ENCODE measurements around the gene MBOAT1.
"Not testable (repeated sequence)": the region's sequence is repeated elsewhere in the genome, so short reads cannot be mapped to it uniquely, and the experiment has no call there.

MBOAT1 gene

DNA sequence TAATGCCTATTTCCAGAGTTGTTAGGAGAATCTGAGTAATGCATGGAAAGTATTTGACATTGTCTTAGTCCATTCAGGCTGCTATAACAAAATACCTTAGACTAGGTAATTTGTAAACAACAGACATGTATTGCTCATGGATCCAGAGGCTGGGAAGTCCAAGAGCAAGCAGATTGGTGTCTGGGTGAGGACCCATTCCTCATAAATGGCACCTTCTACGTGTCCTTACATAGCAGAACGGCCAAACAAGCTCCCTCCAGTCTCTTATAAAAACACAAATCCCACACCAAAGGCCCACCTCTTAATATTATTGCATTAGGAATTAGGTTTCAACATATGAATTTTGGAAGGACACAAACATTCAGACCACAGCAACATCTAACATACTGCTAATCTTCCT is 30.2 kb downstream of the MBOAT1 start:
- no peak overlapping the region for H4K91ac ChIP-seq (ENCODE audit: low read length)
- H4K8ac ChIP-seq (ENCODE audit: low read length), result no peak overlapping the region
- no peak overlapping the region for H2BK15ac ChIP-seq (ENCODE audit: low read depth, poor library complexity, severe bottlenecking)
- H3K27ac ChIP-seq (ENCODE audit: low read length, poor library complexity, severe bottlenecking), result no peak overlapping the region
- no peak overlapping the region for H2BK5ac ChIP-seq (ENCODE audit: low read depth, low read length, poor library complexity, severe bottlenecking)
- no peak for DNase-seq
- no peak overlapping the region for H3K4ac ChIP-seq (ENCODE audit: low read depth in 1 of 2, low read length in 2 of 2)
- no peak overlapping the region for H3K23ac ChIP-seq (ENCODE audit: low read length in 2 of 2)
- no peak overlapping the region for H3K18ac ChIP-seq (ENCODE audit: low read depth in 1 of 2, low read length in 2 of 2)
- peaks cover 7% of the 10 kb centered on the region for H3K79me1 ChIP-seq (replicated peaks; ENCODE audit: low read length, poor library complexity, severe bottlenecking)
- H2AFZ ChIP-seq (ENCODE audit: low read depth, low read length), result no peak overlapping the region
- H2BK12ac ChIP-seq (ENCODE audit: low read length in 2 of 2), result no peak overlapping the region
- H3K4me3 ChIP-seq (ENCODE audit: insufficient read depth in 1 of 2, low read depth in 1 of 2, low read length in 2 of 2), result no peak overlapping the region
- peaks cover 1% of the 10 kb centered on the region for H3K4me1 ChIP-seq (ENCODE audit: control insufficient read depth, insufficient read depth, low read depth, low read length)
- no peak overlapping the region for H3K14ac ChIP-seq (ENCODE audit: low read length in 2 of 2)
- no peaks in the 10 kb centered on the region for H3K9me3 ChIP-seq (ENCODE audit: control insufficient read depth, low read length)
- no peak overlapping the region for H3K9ac ChIP-seq (ENCODE audit: low read length)
- no peak overlapping the region for H2BK120ac ChIP-seq (ENCODE audit: low read depth, low read length)
- no peak overlapping the region for H2AK5ac ChIP-seq (ENCODE audit: low read length, severe bottlenecking)
- 100% methylated on average over 2 of the region's 2 CpGs for WGBS
- no peak overlapping the region for H3K4me2 ChIP-seq (ENCODE audit: low read length, poor library complexity, severe bottlenecking)
- H3K27me3 ChIP-seq (ENCODE audit: control insufficient read depth in 1 of 2, insufficient read depth in 1 of 2, low read length in 2 of 2), result no peaks in the 10 kb centered on the region
- H3K36me3 ChIP-seq (ENCODE audit: control insufficient read depth in 1 of 2, insufficient read depth in 2 of 2, low read depth in 1 of 2, low read length in 2 of 2), result no peaks in the 10 kb centered on the region

DNA sequence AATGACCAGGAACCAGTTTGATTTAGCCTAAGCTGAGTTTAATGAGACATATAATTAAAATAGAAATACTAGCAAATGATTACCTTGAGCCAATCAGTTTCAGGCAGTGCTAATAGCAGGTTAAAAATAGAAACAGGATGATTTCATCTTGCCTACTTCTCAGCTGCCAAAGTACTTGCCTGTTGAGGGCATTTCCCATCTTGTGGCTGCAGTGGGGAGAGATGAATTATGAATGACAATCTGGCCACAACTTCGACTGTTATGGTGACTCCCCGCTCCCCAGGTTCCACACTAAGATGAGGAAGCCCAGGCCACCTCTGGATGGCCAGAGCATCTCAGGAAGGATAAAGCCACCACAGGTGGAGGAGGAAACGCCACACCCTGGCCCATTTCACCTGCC is 31.3 kb downstream of the MBOAT1 start:
- H2BK120ac ChIP-seq (ENCODE audit: low read depth, low read length), result no peak overlapping the region
- H3K4ac ChIP-seq (ENCODE audit: low read depth in 1 of 2, low read length in 2 of 2), result no peak overlapping the region
- 82% methylated on average over 3 of the region's 3 CpGs for WGBS
- H4K8ac ChIP-seq (ENCODE audit: low read length), result no peak overlapping the region
- H2AK5ac ChIP-seq (ENCODE audit: low read length, severe bottlenecking), result no peak overlapping the region
- no peak for DNase-seq
- H2BK12ac ChIP-seq (ENCODE audit: low read length in 2 of 2), result no peak overlapping the region
- no peak overlapping the region for H3K18ac ChIP-seq (ENCODE audit: low read depth in 1 of 2, low read length in 2 of 2)
- H3K9me3 ChIP-seq (ENCODE audit: control insufficient read depth, low read length), result no peaks in the 10 kb centered on the region
- no peak overlapping the region for H3K4me2 ChIP-seq (ENCODE audit: low read length, poor library complexity, severe bottlenecking)
- no peaks in the 10 kb centered on the region for H3K36me3 ChIP-seq (ENCODE audit: control insufficient read depth in 1 of 2, insufficient read depth in 2 of 2, low read depth in 1 of 2, low read length in 2 of 2)
- H3K27ac ChIP-seq (ENCODE audit: low read length, poor library complexity, severe bottlenecking), result no peak overlapping the region
- H3K79me1 ChIP-seq (replicated peaks; ENCODE audit: low read length, poor library complexity, severe bottlenecking), result peaks cover 7% of the 10 kb centered on the region
- H3K4me1 ChIP-seq (ENCODE audit: control insufficient read depth, insufficient read depth, low read depth, low read length), result peaks cover 1% of the 10 kb centered on the region
- H2BK15ac ChIP-seq (ENCODE audit: low read depth, poor library complexity, severe bottlenecking), result no peak overlapping the region
- no peak overlapping the region for H2AFZ ChIP-seq (ENCODE audit: low read depth, low read length)
- H2BK5ac ChIP-seq (ENCODE audit: low read depth, low read length, poor library complexity, severe bottlenecking), result no peak overlapping the region
- no peak overlapping the region for H3K9ac ChIP-seq (ENCODE audit: low read length)
- no peak overlapping the region for H3K23ac ChIP-seq (ENCODE audit: low read length in 2 of 2)
- no peaks in the 10 kb centered on the region for H3K27me3 ChIP-seq (ENCODE audit: control insufficient read depth in 1 of 2, insufficient read depth in 1 of 2, low read length in 2 of 2)
- H3K14ac ChIP-seq (ENCODE audit: low read length in 2 of 2), result no peak overlapping the region
- no peak overlapping the region for H3K4me3 ChIP-seq (ENCODE audit: insufficient read depth in 1 of 2, low read depth in 1 of 2, low read length in 2 of 2)
- H4K91ac ChIP-seq (ENCODE audit: low read length), result no peak overlapping the region

DNA sequence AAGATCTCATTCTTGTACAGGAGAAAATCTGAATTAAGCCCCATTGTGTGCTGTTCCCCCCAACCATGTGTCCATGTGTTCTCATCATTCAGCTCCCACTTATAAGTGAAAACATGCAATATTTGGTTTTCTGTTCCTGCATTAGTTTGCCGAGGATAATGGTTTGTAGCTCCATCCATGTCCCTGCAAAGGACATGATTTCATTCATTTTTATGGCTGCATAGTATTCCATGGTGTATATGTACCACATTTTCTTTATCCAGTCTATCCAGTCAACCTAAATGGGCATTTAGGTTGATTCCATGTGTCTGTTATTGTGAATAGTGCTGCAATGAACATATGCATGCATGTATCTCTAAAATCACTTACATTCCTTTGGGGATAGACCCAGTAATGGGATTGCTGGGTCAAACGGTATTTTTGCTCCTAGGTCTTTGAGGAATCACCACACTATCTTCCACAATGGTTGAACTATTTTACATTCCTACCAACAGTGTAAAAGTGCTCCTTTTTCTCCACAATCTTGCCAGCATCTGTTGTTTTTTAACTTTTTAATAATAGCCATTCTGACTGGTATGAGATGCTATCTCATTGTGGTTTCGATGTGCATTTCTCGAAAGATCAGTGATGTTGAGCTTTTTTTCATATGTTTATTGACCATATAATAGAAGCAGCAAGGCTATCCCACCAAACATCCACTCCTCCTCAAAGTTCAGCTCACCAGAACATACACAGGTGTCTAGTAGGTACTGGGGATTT is 32.8 kb downstream of the MBOAT1 start:
- H3K27ac ChIP-seq (ENCODE audit: low read length, poor library complexity, severe bottlenecking); H3K27me3 ChIP-seq (ENCODE audit: control insufficient read depth in 1 of 2, insufficient read depth in 1 of 2, low read length in 2 of 2); H2BK15ac ChIP-seq (ENCODE audit: low read depth, poor library complexity, severe bottlenecking); H3K9ac ChIP-seq (ENCODE audit: low read length); H3K4ac ChIP-seq (ENCODE audit: low read depth in 1 of 2, low read length in 2 of 2); H3K9me3 ChIP-seq (ENCODE audit: control insufficient read depth, low read length); H4K8ac ChIP-seq (ENCODE audit: low read length); H4K91ac ChIP-seq (ENCODE audit: low read length); H3K4me1 ChIP-seq (ENCODE audit: control insufficient read depth, insufficient read depth, low read depth, low read length); H3K4me2 ChIP-seq (ENCODE audit: low read length, poor library complexity, severe bottlenecking); H3K4me3 ChIP-seq (ENCODE audit: insufficient read depth in 1 of 2, low read depth in 1 of 2, low read length in 2 of 2); H3K14ac ChIP-seq (ENCODE audit: low read length in 2 of 2); H2BK120ac ChIP-seq (ENCODE audit: low read depth, low read length); H2BK12ac ChIP-seq (ENCODE audit: low read length in 2 of 2); H3K23ac ChIP-seq (ENCODE audit: low read length in 2 of 2); H2AK5ac ChIP-seq (ENCODE audit: low read length, severe bottlenecking); H2AFZ ChIP-seq (ENCODE audit: low read depth, low read length); DNase-seq; H3K79me1 ChIP-seq (replicated peaks; ENCODE audit: low read length, poor library complexity, severe bottlenecking); H3K18ac ChIP-seq (ENCODE audit: low read depth in 1 of 2, low read length in 2 of 2); H3K36me3 ChIP-seq (ENCODE audit: control insufficient read depth in 1 of 2, insufficient read depth in 2 of 2, low read depth in 1 of 2, low read length in 2 of 2); H2BK5ac ChIP-seq (ENCODE audit: low read depth, low read length, poor library complexity, severe bottlenecking): not testable (repeated sequence)
- 90% methylated on average over 2 of the region's 4 CpGs for WGBS

DNA sequence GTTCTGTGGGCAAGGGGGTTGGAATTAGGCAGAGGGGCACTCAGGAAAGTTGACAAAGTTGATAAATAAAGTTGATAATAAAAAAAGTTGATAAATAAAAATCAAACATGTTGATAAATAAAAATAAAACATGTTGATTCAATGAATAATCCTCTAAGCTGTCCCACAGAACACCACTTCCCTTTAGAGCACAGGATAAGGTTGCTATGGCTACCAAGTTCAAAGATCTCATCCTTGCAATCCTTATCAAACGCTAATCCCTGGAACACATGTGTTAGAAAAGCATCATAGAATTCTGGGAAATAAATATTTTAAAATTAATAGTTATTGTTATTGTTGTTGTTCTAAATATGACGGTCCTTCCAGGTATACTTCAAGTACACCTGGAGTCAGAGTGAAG is 33.9 kb downstream of the MBOAT1 start:
- no peaks in the 10 kb centered on the region for H3K9me3 ChIP-seq (ENCODE audit: control insufficient read depth, low read length)
- H3K79me1 ChIP-seq (replicated peaks; ENCODE audit: low read length, poor library complexity, severe bottlenecking), result peaks cover 2% of the 10 kb centered on the region
- peaks cover 1% of the 10 kb centered on the region for H3K4me1 ChIP-seq (ENCODE audit: control insufficient read depth, insufficient read depth, low read depth, low read length)
- no peak overlapping the region for H3K14ac ChIP-seq (ENCODE audit: low read length in 2 of 2)
- H3K36me3 ChIP-seq (ENCODE audit: control insufficient read depth in 1 of 2, insufficient read depth in 2 of 2, low read depth in 1 of 2, low read length in 2 of 2), result no peaks in the 10 kb centered on the region
- H2BK5ac ChIP-seq (ENCODE audit: low read depth, low read length, poor library complexity, severe bottlenecking), result no peak overlapping the region
- no peak overlapping the region for H3K4ac ChIP-seq (ENCODE audit: low read depth in 1 of 2, low read length in 2 of 2)
- no peaks in the 10 kb centered on the region for H3K27me3 ChIP-seq (ENCODE audit: control insufficient read depth in 1 of 2, insufficient read depth in 1 of 2, low read length in 2 of 2)
- H2BK15ac ChIP-seq (ENCODE audit: low read depth, poor library complexity, severe bottlenecking), result no peak overlapping the region
- no peak overlapping the region for H2AFZ ChIP-seq (ENCODE audit: low read depth, low read length)
- no peak overlapping the region for H4K8ac ChIP-seq (ENCODE audit: low read length)
- no peak overlapping the region for H3K9ac ChIP-seq (ENCODE audit: low read length)
- H3K23ac ChIP-seq (ENCODE audit: low read length in 2 of 2), result no peak overlapping the region
- H4K91ac ChIP-seq (ENCODE audit: low read length), result no peak overlapping the region
- no peak overlapping the region for H3K18ac ChIP-seq (ENCODE audit: low read depth in 1 of 2, low read length in 2 of 2)
- no peak for DNase-seq
- H3K4me3 ChIP-seq (ENCODE audit: insufficient read depth in 1 of 2, low read depth in 1 of 2, low read length in 2 of 2), result no peak overlapping the region
- no peak overlapping the region for H2BK12ac ChIP-seq (ENCODE audit: low read length in 2 of 2)
- H2AK5ac ChIP-seq (ENCODE audit: low read length, severe bottlenecking), result no peak overlapping the region
- 100% methylated on average over 1 of the region's 2 CpGs for WGBS
- no peak overlapping the region for H3K27ac ChIP-seq (ENCODE audit: low read length, poor library complexity, severe bottlenecking)
- H3K4me2 ChIP-seq (ENCODE audit: low read length, poor library complexity, severe bottlenecking), result no peak overlapping the region
- H2BK120ac ChIP-seq (ENCODE audit: low read depth, low read length), result no peak overlapping the region

Measured in mesenchymal stem cell (in vitro differentiated cells and primary cell).